Endothelial cell of umbilical vein (primary cell): ENCODE measurements around the gene CBLB. TPM values are rescaled to one million over a fixed set of nuclear protein-coding genes. Genes with fewer than 3 reads are reported as not detected.

Source experiments
- BruUV-seq: library from RNA; stranded (reverse); fragments of 400-500 nt; replicated peaks from 2 replicates; lab custom pipeline; 2021; lab: Mats Ljungman, UMichigan
- CTCF ChIA-PET: fragments of 300-600, 350-600 bp; sonication (Branson Sonifier 250); formaldehyde crosslinking; loops from one replicate; lab custom pipeline; 2021; ENCODE audit warnings: antibody characterized with exemption, inconsistent platforms; lab: Charles Lee
- POLR2A ChIA-PET: fragments of 300-600, 350-600 bp; sonication (Branson Sonifier 250); formaldehyde crosslinking; loops from one replicate; lab custom pipeline; 2021; ENCODE audit warnings: antibody characterized with exemption, inconsistent platforms; lab: Charles Lee
- DNase-seq: peaks from one replicate; pipeline ENCODE4 v3.0.0-alpha.2; 2011; ENCODE audit warnings: low read depth, low spot score
- FAIRE-seq: peaks from 2 replicates; lab custom pipeline; 2011; peaks lifted over from hg19 to GRCh38; lab: Jason Lieb, UNC
- H2AFZ ChIP-seq: 2 replicates; pipeline ENCODE4 v1.6.0; 2012; ENCODE audit warnings: low read depth, low read length, control low read depth, inconsistent platforms
- H3K27ac ChIP-seq: 2 replicates; pipeline ENCODE4 v1.5.1; 2011; ENCODE audit warnings: low read depth, mild to moderate bottlenecking, control low read depth, low read length, moderate library complexity; ENCODE audit not compliant: insufficient read depth
- H3K27me3 ChIP-seq, 2 experiments: 2 replicates each; pipeline versions ENCODE4 v1.6.0 to v1.6.1; 2011; ENCODE audit warnings: low read length in 2 of 2, mixed read lengths in 1 of 2; ENCODE audit not compliant: control insufficient read depth in 2 of 2, insufficient read depth in 2 of 2
- H3K36me3 ChIP-seq, 2 experiments: 2 replicates in 1 of 2; 3 replicates in 1 of 2; pipeline ENCODE4 v1.5.1; 2011; ENCODE audit warnings: low read length in 2 of 2, mild to moderate bottlenecking in 1 of 2, moderate library complexity in 1 of 2; ENCODE audit not compliant: control insufficient read depth in 2 of 2, insufficient read depth in 2 of 2; ENCODE audit errors: extremely low read depth in 1 of 2
- H3K4me1 ChIP-seq: 3 replicates; pipeline ENCODE4 v1.5.1; 2011; ENCODE audit warnings: mild to moderate bottlenecking, low read length; ENCODE audit not compliant: control insufficient read depth, insufficient read depth; ENCODE audit errors: extremely low read depth
- H3K4me2 ChIP-seq: 2 replicates; pipeline ENCODE4 v1.6.1; 2011; ENCODE audit warnings: low read length, control low read depth, mixed read lengths; ENCODE audit not compliant: insufficient read depth
- H3K4me3 ChIP-seq, 3 experiments: fragments of 200-600 bp in 1 of 3; sonication (generic), shearing (Covaris generic) in 1 of 3; replicated peaks in 1 of 3; 2 replicates each; pipeline ENCODE4 v1.5.1; 2011 to 2016; ENCODE audit warnings: control low read depth in 3 of 3, low read length in 3 of 3, mild to moderate bottlenecking in 2 of 3, inconsistent platforms in 1 of 3, low read depth in 1 of 3, moderate library complexity in 1 of 3; ENCODE audit not compliant: insufficient read depth in 1 of 3
- H3K79me2 ChIP-seq: 2 replicates; pipeline ENCODE4 v1.6.0; 2012; ENCODE audit warnings: low read length, inconsistent platforms; ENCODE audit not compliant: control insufficient read depth, insufficient read depth
- H3K9ac ChIP-seq: replicated peaks from 2 replicates; pipeline ENCODE3; 2011; ENCODE audit warnings: low read length, control low read depth; ENCODE audit not compliant: insufficient read depth; ENCODE audit errors: extremely low read depth
- H3K9me1 ChIP-seq: replicated peaks from 3 replicates; pipeline ENCODE4 v1.6.0; 2011; ENCODE audit warnings: mild to moderate bottlenecking, low read length; ENCODE audit not compliant: control insufficient read depth, insufficient read depth; ENCODE audit errors: extremely low read depth
- H3K9me3 ChIP-seq: replicated peaks from 2 replicates; pipeline ENCODE4 v1.5.1; 2012; ENCODE audit warnings: low read length, inconsistent platforms; ENCODE audit not compliant: control insufficient read depth, insufficient read depth
- H4K20me1 ChIP-seq: replicated peaks from 2 replicates; pipeline ENCODE3; 2011; ENCODE audit warnings: mild to moderate bottlenecking, low read length; ENCODE audit not compliant: control insufficient read depth, insufficient read depth; ENCODE audit errors: extremely low read depth
- CTCF ChIP-seq, 2 donors: IDR thresholded peaks; 1 replicate in 1 of 2; 2 replicates in 1 of 2; pipeline ENCODE4 v1.5.1; 2011; ENCODE audit warnings: low read length in 2 of 2, mild to moderate bottlenecking in 2 of 2, moderate library complexity in 2 of 2, control low read depth in 1 of 2, inconsistent platforms in 1 of 2, low read depth in 1 of 2; ENCODE audit not compliant: insufficient read depth in 1 of 2; ENCODE audit errors: extremely low read depth in 1 of 2
- EZH2 ChIP-seq: IDR thresholded peaks from 2 replicates; pipeline ENCODE4 v1.6.1; 2012; ENCODE audit warnings: borderline replicate concordance, low read depth, mild to moderate bottlenecking, moderate library complexity, low read length, inconsistent platforms; ENCODE audit not compliant: severe bottlenecking
- FOS ChIP-seq: IDR thresholded peaks from 2 replicates; pipeline ENCODE4 v1.6.1; 2011; ENCODE audit warnings: mild to moderate bottlenecking, low read length, moderate library complexity, borderline replicate concordance; ENCODE audit not compliant: insufficient read depth
- GATA2 ChIP-seq: IDR thresholded peaks from 2 replicates; pipeline ENCODE4 v1.7.0; 2011; ENCODE audit warnings: low read depth, mild to moderate bottlenecking, moderate library complexity, mixed read lengths, low read length; ENCODE audit not compliant: insufficient read length, insufficient read depth
- JUN ChIP-seq: IDR thresholded peaks from 2 replicates; pipeline ENCODE4 v1.6.1; 2011; ENCODE audit warnings: borderline replicate concordance, low read depth; ENCODE audit not compliant: insufficient read length, insufficient read depth
- MYC ChIP-seq: IDR thresholded peaks from one replicate; pipeline ENCODE4 v1.6.1; 2011; ENCODE audit warnings: mild to moderate bottlenecking, low read depth, low read length
- POLR2A ChIP-seq: IDR thresholded peaks from 2 replicates; pipeline ENCODE4 v1.6.1; 2012; ENCODE audit warnings: low read depth, mild to moderate bottlenecking, control low read depth, low read length
- POLR2AphosphoS5 ChIP-seq: IDR thresholded peaks from 2 replicates; pipeline ENCODE4 v1.6.1; 2012; ENCODE audit warnings: low read depth, mild to moderate bottlenecking, control low read depth, low read length, moderate library complexity; ENCODE audit not compliant: insufficient read depth
- dilution Hi-C: fragments of 300-500 bp; cut with MboI; formaldehyde crosslinking; loops from one replicate; pipeline ENCODE4 v1.15.0; 2019; ENCODE audit warnings: low sequenced_read_pairs; ENCODE audit not compliant: extremely low pct_ligation_motif_present
- intact Hi-C: fragments of 100-400 bp; cut with micrococcal nuclease; formaldehyde crosslinking; loops from one replicate; pipeline ENCODE4 v1.10.0; 2022
- polyA plus RNA-seq, 4 experiments: library from polyadenylated mRNA; depleted of rRNA in 3 of 4; stranded (reverse) in 3 of 4; unstranded in 1 of 4; fragments of >200 nt; gene quantifications; 2 replicates each; pipeline versions ENCODE4 v1.2.1 to v1.2.3, GENCODE V29; 2011 to 2012; ENCODE audit warnings: missing spikeins in 1 of 4
- total RNA-seq: library from RNA; stranded (reverse); gene quantifications from 2 replicates; pipeline ENCODE4 v1.2.3, GENCODE V29; 2021
- TF ChIP-seq, protein P1 (sequence below): IDR thresholded peaks from 2 replicates; pipeline ENCODE4 v1.6.1; 2011; ENCODE audit not compliant: insufficient read depth, insufficient read length

CBLB gene
- total and polyA plus RNA-seq, 2 donors (not counting 3 experiments of a cell fraction or from before 2014, with no cell fraction given), result 17.8 to 39.6 TPM

- dilution Hi-C loops, result no loop called here
- Histone ChIP-seq H3K9ac (no peak overlapping the region), H3K79me2 (peaks cover 21% of the 10 kb centered on the region), H3K9me1 (no peaks in the 10 kb centered on the region), H3K27ac (no peak overlapping the region), H3K9me3 (no peaks in the 10 kb centered on the region), H3K4me1 (no peaks in the 10 kb centered on the region), H4K20me1 (no peaks in the 10 kb centered on the region), H3K4me3 (no peak overlapping the region), H3K4me2 (no peak overlapping the region), H2AFZ (no peak overlapping the region), H3K27me3 (no peaks in the 10 kb centered on the region), H3K36me3 (peaks cover 0 to 5% of the 10 kb centered on the region in 2 experiments)
- no peak for FAIRE-seq
- TF ChIP-seq, protein P1, sequence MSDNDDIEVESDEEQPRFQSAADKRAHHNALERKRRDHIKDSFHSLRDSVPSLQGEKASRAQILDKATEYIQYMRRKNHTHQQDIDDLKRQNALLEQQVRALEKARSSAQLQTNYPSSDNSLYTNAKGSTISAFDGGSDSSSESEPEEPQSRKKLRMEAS, result no peak
- TF ChIP-seq POLR2A (no peak), GATA2 (no peak), MYC (no peak), CTCF (IDR thresholded peaks at IDR 0.05; ENCODE audit: extremely low read depth in 1 of 2, insufficient read depth in 1 of 2, low read depth in 1 of 2, low read length in 2 of 2) (no peak), JUN (no peak), POLR2AphosphoS5 (no peak), EZH2 (no peak), FOS (no peak)
- ChIA-PET POLR2A (no interaction called here), CTCF (no interaction called here)
- BruUV-seq, result no TSS peak
- DNase-seq, result no peak
- intact Hi-C loops, result no loop called here
These were observed 14.9 kb downstream of the CBLB start for GRCh38 chr3:105853801-105854432.
